ENCODE measurements around the gene DCBLD2. TPM values are rescaled to one million over a fixed set of nuclear protein-coding genes. Genes with fewer than 3 reads are reported as not detected.
A peak's percentile ranks its signal among the peaks of the same experiment; 100 is the strongest.
"Not testable (repeated sequence)": the region's sequence is repeated elsewhere in the genome, so short reads cannot be mapped to it uniquely, and the experiment has no call there.

The DCBLD2 gene
- total RNA-seq, 1 experiment from 2014 or later = 178 TPM

DNA sequence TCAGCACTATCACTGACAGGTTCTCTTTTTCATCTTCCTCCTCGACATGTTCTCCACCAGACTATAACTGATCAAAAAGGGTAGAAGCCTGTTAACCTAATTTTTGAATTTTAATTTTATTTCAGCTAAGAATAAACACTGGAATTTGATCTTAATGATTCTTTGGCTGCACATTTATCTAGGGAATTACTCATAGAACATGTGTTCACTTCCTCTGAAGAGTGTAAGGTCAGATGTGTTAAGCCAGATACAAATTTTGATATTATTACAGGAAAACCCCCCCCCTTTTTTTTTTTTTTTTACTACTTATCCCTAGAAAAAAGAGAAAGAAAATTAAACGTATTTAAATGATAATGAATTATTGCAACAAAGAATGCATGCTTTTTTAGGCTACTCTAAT, 15.0 kb downstream of the DCBLD2 start:
- H3K9me3 Mint-ChIP-seq (ENCODE audit: low read depth, unreplicated experiment) = no peaks in the 10 kb centered on the region
- CTCF ChIA-PET = interaction anchor here (0.7 kb wide), 2 partner anchors 63 to 820 kb away, joined by 3 to 7 read pairs; no protein-coding TSS in a partner anchor
- peak overlapping the region; percentile 41 for H3K27ac Mint-ChIP-seq (ENCODE audit: unreplicated experiment)
- no peak overlapping the region for H3K4me3 Mint-ChIP-seq (ENCODE audit: low read depth, unreplicated experiment)
- peaks cover 19% of the 10 kb centered on the region for H3K4me1 Mint-ChIP-seq (ENCODE audit: low read depth, unreplicated experiment)
- intact Hi-C loops (cut with micrococcal nuclease; ENCODE audit: unreplicated experiment) = no loop called here
- H3K27me3 Mint-ChIP-seq (ENCODE audit: unreplicated experiment) = no peaks in the 10 kb centered on the region
- no TSS peak for BruUV-seq (replicated peaks)
- no peak for DNase-seq
- TF ChIP-seq, protein P1, sequence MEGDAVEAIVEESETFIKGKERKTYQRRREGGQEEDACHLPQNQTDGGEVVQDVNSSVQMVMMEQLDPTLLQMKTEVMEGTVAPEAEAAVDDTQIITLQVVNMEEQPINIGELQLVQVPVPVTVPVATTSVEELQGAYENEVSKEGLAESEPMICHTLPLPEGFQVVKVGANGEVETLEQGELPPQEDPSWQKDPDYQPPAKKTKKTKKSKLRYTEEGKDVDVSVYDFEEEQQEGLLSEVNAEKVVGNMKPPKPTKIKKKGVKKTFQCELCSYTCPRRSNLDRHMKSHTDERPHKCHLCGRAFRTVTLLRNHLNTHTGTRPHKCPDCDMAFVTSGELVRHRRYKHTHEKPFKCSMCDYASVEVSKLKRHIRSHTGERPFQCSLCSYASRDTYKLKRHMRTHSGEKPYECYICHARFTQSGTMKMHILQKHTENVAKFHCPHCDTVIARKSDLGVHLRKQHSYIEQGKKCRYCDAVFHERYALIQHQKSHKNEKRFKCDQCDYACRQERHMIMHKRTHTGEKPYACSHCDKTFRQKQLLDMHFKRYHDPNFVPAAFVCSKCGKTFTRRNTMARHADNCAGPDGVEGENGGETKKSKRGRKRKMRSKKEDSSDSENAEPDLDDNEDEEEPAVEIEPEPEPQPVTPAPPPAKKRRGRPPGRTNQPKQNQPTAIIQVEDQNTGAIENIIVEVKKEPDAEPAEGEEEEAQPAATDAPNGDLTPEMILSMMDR (IDR thresholded peaks at IDR 0.05; ENCODE audit: unreplicated experiment) = no peak
- H3K36me3 Mint-ChIP-seq (ENCODE audit: insufficient read depth, unreplicated experiment) = peaks cover 37% of the 10 kb centered on the region

DNA sequence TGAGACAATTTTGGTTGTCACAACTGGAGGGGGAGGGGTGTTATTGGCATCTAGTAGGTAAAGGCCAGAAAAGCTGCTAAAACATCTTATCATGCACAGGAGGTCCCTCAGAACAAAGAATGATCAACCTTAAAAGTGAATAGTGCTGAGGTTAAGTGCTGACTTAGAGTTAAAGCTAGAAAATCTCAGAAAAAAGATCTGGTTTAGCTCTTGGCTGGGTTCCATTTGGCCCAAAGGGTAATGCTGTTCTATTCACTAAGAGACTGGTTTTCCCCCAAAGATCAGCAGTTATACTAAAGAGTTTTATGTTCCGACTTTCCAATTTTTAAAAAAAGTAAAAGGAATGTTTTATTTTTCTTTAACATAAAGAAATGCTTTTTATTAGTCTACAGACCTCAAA, 15.6 kb downstream of the DCBLD2 start:
- CTCF ChIA-PET = interaction anchor here (0.7 kb wide), 1 partner anchor 64 kb away, joined by 7 read pairs; no protein-coding TSS in a partner anchor
- Mint-ChIP-seq H3K4me3 (ENCODE audit: low read depth, unreplicated experiment) (peak overlapping the region; percentile 24), H3K9me3 (ENCODE audit: low read depth, unreplicated experiment) (no peaks in the 10 kb centered on the region), H3K4me1 (ENCODE audit: low read depth, unreplicated experiment) (peaks cover 19% of the 10 kb centered on the region), H3K27ac (ENCODE audit: unreplicated experiment) (peak overlapping the region; percentile 41), H3K27me3 (ENCODE audit: unreplicated experiment) (no peaks in the 10 kb centered on the region), H3K36me3 (ENCODE audit: insufficient read depth, unreplicated experiment) (peaks cover 43% of the 10 kb centered on the region)
- no TSS peak for BruUV-seq (replicated peaks)
- intact Hi-C loops (cut with micrococcal nuclease; ENCODE audit: unreplicated experiment) = no loop called here
- TF ChIP-seq, protein P1 (IDR thresholded peaks at IDR 0.05; ENCODE audit: unreplicated experiment) = no peak
- DNase-seq = no peak

DNA sequence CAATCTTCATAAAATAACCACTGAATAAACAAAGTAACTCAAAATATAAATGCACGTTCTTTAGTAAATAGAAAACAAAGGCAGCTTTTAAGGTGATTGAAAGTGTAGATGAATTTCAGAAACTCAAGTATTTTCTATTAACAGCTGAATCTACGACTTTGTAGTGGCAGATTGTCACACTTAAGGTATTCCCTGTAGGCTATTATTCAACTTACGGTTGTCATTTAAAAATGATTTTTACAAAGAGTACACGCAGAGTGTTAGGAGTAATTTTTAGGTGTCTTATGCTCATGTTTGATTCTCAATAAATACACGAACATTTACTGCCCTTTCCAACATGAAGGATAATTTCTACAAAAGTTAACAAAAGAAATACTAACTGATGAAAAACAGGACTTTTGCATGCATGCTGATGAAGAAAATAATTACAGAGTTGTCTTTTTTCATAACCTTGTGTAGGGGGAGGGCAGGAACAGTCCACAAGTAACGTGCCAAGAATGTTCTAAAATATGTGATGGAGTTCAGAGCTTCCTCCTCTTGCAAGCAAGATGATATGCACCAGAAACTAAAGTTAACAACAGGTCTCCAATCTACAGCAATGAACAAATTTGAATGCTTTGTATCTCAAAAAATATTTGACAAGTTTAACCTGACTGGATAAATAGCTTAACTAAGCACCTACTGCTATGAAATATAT, 16.7 kb downstream of the DCBLD2 start:
- H3K27me3 Mint-ChIP-seq (ENCODE audit: unreplicated experiment) = no peaks in the 10 kb centered on the region
- peaks cover 53% of the 10 kb centered on the region for H3K36me3 Mint-ChIP-seq (ENCODE audit: insufficient read depth, unreplicated experiment)
- no peaks in the 10 kb centered on the region for H3K9me3 Mint-ChIP-seq (ENCODE audit: low read depth, unreplicated experiment)
- no TSS peak for BruUV-seq (replicated peaks)
- intact Hi-C loops (cut with micrococcal nuclease; ENCODE audit: unreplicated experiment) = no loop called here
- CTCF ChIA-PET = interaction anchor here (0.7 to 1.5 kb wide), 2 partner anchors 17 to 18 kb away, joined by 4 read pairs; partner anchors contain the start of gene DCBLD2
- TF ChIP-seq, protein P1 (IDR thresholded peaks at IDR 0.05; ENCODE audit: unreplicated experiment) = no peak
- DNase-seq = no peak
- H3K27ac Mint-ChIP-seq (ENCODE audit: unreplicated experiment) = peak overlapping the region; percentile 27
- peak overlapping the region; percentile 24 for H3K4me3 Mint-ChIP-seq (ENCODE audit: low read depth, unreplicated experiment)
- peaks cover 23% of the 10 kb centered on the region for H3K4me1 Mint-ChIP-seq (ENCODE audit: low read depth, unreplicated experiment)

DNA sequence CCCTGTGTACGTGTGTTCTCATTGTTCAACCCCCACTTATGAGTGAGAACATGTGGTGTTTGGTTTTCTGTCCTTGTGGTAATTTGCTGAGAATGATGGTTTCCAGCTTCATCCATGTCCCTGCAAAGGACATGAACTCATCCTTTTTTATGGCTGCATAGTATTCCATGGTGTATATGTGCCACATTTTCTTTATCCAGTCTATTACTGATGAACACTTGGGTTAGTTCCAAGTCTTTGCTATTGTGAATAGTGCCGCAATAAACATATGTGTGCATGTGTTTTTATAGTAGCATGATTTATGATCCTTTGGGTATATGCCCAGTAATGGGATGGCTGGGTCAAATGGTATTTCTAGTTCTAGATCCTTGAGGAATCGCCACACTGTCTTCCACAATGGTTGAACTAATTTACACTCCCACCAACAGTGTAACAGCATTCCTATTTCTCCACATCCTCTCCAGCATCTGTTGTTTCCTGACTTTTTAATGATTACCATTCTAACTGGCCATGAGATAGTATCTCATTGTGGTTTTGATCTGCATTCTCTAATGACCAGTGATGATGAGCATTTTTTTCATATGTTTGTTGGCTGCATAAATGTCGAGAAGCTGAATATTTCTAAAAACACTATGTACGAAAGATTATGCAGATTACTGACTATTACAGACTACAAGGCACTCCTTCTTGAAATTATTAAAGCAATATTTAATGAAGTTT, 18.7 kb downstream of the DCBLD2 start:
- H3K4me3 Mint-ChIP-seq (ENCODE audit: low read depth, unreplicated experiment); H3K27ac Mint-ChIP-seq (ENCODE audit: unreplicated experiment); intact Hi-C loops (cut with micrococcal nuclease; ENCODE audit: unreplicated experiment); BruUV-seq (replicated peaks); H3K27me3 Mint-ChIP-seq (ENCODE audit: unreplicated experiment); CTCF ChIA-PET; H3K9me3 Mint-ChIP-seq (ENCODE audit: low read depth, unreplicated experiment); DNase-seq: not testable (repeated sequence)
- H3K4me1 Mint-ChIP-seq (ENCODE audit: low read depth, unreplicated experiment) = peaks cover 33% of the 10 kb centered on the region
- peaks cover 54% of the 10 kb centered on the region for H3K36me3 Mint-ChIP-seq (ENCODE audit: insufficient read depth, unreplicated experiment)

Data from Calu3 (cell line).